NCI-H2227 (cell line): ENCODE results near the gene HPGDS.
"Not testable (repeated sequence)": the region's sequence is repeated elsewhere in the genome, so short reads cannot be mapped to it uniquely, and the experiment has no call there.

ENCODE experiments used
- DNase-seq: peaks from one replicate; lab custom pipeline; 2025; ENCODE audit not compliant: unreplicated experiment; lab: John Stamatoyannopoulos, UW

HPGDS gene

GRCh38 chr4:94358101-94358500, 15.5 kb upstream of the HPGDS start:
- no peak for DNase-seq

GRCh38 chr4:94357624-94358023, 15.0 kb upstream of the HPGDS start:
- no peak for DNase-seq

GRCh38 chr4:94356444-94356843, 13.8 kb upstream of the HPGDS start:
- no peak for DNase-seq

- no peak for DNase-seq
Observed at GRCh38 chr4:94354474-94354896, 11.8 kb upstream of the HPGDS start.

- no peak for DNase-seq
Observed at GRCh38 chr4:94352996-94353395, 10.4 kb upstream of the HPGDS start.

- DNase-seq, result no peak
Observed at GRCh38 chr4:94352163-94352562, 9.5 kb upstream of the HPGDS start.

GRCh38 chr4:94351319-94351718, 8.7 kb upstream of the HPGDS start:
- no peak for DNase-seq

- DNase-seq, result no peak
Observed at GRCh38 chr4:94350095-94350494, 7.5 kb upstream of the HPGDS start.

- DNase-seq, result no peak
Observed at GRCh38 chr4:94349193-94349592, 6.6 kb upstream of the HPGDS start.

- DNase-seq, result no peak
Observed at GRCh38 chr4:94348666-94349065, 6.0 kb upstream of the HPGDS start.

- DNase-seq, result no peak
Observed at GRCh38 chr4:94346541-94346940, 3.9 kb upstream of the HPGDS start.

GRCh38 chr4:94345969-94346368, 3.3 kb upstream of the HPGDS start:
- no peak for DNase-seq

GRCh38 chr4:94345266-94345665, 2.6 kb upstream of the HPGDS start:
- DNase-seq, result no peak

GRCh38 chr4:94344457-94344856, 1.8 kb upstream of the HPGDS start:
- DNase-seq, result no peak

- DNase-seq, result no peak
Observed at GRCh38 chr4:94341481-94342370, 910 bp downstream of the HPGDS start.

- DNase-seq, result no peak
Observed at GRCh38 chr4:94339779-94340178, 2.9 kb downstream of the HPGDS start.

GRCh38 chr4:94338681-94339351, 3.8 kb downstream of the HPGDS start:
- DNase-seq, result no peak

GRCh38 chr4:94336791-94337190, 5.8 kb downstream of the HPGDS start:
- DNase-seq, result not testable (repeated sequence)

GRCh38 chr4:94336303-94336702, 6.3 kb downstream of the HPGDS start:
- no peak for DNase-seq

GRCh38 chr4:94334962-94335361, 7.7 kb downstream of the HPGDS start:
- no peak for DNase-seq

GRCh38 chr4:94334476-94334875, 8.2 kb downstream of the HPGDS start:
- no peak for DNase-seq

- DNase-seq, result no peak
Observed at GRCh38 chr4:94333866-94334265, 8.8 kb downstream of the HPGDS start.
